ENCODE measurements around the gene SPRY2.
"Not testable (repeated sequence)": the region's sequence is repeated elsewhere in the genome, so short reads cannot be mapped to it uniquely, and the experiment has no call there.

The SPRY2 gene

DNA sequence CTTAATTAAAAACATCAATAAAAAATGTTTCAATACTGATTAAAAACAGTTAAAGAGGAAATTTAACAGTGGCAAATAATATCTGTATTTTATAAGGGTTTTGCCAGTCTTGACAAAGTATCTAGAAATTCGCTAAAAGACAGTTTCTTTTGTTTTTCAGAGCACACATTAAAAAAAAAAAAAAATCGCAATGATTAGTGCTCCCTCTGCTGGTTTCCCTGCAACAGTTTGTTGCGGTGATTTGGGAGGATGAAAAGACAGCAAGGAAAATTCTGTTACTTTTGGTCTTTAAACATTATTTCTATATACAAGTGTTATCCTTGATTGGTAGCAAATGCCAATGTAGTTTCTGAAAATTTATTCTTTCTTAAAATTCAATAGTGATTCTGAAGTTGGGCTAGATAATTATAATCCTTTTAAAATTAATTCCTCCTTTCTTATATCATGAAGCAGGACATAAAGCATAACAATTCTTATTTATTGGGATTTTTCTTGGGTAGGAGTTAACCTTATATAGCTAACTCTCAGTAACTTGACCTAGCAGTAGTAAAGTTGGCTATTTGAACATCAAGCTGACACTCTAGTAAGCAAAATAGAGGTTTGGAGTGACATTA is 23.1 kb upstream of the SPRY2 start:
- TF ChIP-seq, protein P1, sequence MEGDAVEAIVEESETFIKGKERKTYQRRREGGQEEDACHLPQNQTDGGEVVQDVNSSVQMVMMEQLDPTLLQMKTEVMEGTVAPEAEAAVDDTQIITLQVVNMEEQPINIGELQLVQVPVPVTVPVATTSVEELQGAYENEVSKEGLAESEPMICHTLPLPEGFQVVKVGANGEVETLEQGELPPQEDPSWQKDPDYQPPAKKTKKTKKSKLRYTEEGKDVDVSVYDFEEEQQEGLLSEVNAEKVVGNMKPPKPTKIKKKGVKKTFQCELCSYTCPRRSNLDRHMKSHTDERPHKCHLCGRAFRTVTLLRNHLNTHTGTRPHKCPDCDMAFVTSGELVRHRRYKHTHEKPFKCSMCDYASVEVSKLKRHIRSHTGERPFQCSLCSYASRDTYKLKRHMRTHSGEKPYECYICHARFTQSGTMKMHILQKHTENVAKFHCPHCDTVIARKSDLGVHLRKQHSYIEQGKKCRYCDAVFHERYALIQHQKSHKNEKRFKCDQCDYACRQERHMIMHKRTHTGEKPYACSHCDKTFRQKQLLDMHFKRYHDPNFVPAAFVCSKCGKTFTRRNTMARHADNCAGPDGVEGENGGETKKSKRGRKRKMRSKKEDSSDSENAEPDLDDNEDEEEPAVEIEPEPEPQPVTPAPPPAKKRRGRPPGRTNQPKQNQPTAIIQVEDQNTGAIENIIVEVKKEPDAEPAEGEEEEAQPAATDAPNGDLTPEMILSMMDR (IDR thresholded peaks at IDR 0.05; ENCODE audit: low read length, missing control alignments), result peak; percentile 85
- DNase-seq (ENCODE audit: low read depth), result peak; percentile 64
- H3K4me3 ChIP-seq (replicated peaks; ENCODE audit: low read depth, low read length), result no peak overlapping the region

DNA sequence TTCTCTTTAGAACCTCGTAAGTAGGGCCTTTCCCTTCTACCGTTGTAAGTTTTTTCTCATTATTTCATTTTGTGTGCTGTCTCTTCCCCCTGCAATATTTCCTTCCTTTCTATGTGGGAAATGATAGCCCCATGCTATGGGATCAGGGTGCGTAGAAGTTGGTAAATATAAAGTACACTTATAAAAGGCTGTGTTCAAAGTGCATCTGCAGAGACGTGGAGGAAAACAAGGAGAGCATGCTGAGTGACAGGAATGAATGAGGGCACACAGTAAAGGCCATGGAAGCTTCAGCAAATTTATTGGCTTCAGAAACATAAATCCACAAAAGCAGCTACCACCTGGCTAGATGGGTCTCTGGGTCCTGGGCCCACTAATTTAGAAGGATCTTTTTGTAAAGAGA is 21.6 kb upstream of the SPRY2 start:
- TF ChIP-seq, protein P1 (IDR thresholded peaks at IDR 0.05; ENCODE audit: low read length, missing control alignments), result no peak
- H3K4me3 ChIP-seq (replicated peaks; ENCODE audit: low read depth, low read length), result no peak overlapping the region
- DNase-seq (ENCODE audit: low read depth), result no peak

DNA sequence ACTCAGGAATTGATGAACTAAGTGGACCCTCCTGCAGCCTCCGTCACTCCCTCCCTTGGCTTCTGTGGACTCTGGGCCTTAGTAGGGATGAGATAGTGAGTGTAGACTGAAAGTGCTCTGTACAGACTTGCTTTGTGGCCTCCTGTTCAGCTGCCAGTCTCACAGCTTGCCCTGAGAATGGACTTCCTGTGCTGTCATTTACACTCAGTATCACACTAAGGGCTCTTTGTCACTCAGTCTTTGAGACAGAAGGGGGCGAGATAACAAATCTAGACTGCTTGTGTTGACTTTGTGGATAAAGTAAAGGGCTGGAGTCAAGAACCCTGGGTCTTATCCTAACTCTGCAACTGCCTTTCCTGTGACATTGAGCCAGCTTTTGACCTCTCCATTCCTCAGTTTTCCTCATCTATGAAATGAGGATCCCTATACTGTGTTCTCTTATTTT is 21.0 kb upstream of the SPRY2 start:
- DNase-seq (ENCODE audit: low read depth), result no peak
- TF ChIP-seq, protein P1 (IDR thresholded peaks at IDR 0.05; ENCODE audit: low read length, missing control alignments), result no peak
- no peak overlapping the region for H3K4me3 ChIP-seq (replicated peaks; ENCODE audit: low read depth, low read length)

- no peak overlapping the region for H3K4me3 ChIP-seq (replicated peaks; ENCODE audit: low read depth, low read length)
- TF ChIP-seq, protein P1 (IDR thresholded peaks at IDR 0.05; ENCODE audit: low read length, missing control alignments), result no peak
- DNase-seq (ENCODE audit: low read depth), result no peak
These were observed 20.4 kb upstream of the SPRY2 start for GRCh38 chr13:80361298-80361697.

GRCh38 chr13:80360453-80360800 is 19.5 kb upstream of the SPRY2 start:
- DNase-seq (ENCODE audit: low read depth), result no peak
- TF ChIP-seq, protein P1 (IDR thresholded peaks at IDR 0.05; ENCODE audit: low read length, missing control alignments), result no peak

GRCh38 chr13:80359778-80360452 is 19.0 kb upstream of the SPRY2 start:
- TF ChIP-seq, protein P1 (IDR thresholded peaks at IDR 0.05; ENCODE audit: low read length, missing control alignments), result no peak
- peak; percentile 82 for DNase-seq (ENCODE audit: low read depth)
- H3K4me3 ChIP-seq (replicated peaks; ENCODE audit: low read depth, low read length), result no peak overlapping the region

More at GRCh38 chr13:80360453-80360800, 19.5 kb upstream of the SPRY2 start:
- no peak overlapping the region for H3K4me3 ChIP-seq (replicated peaks; ENCODE audit: low read depth, low read length)

- H3K4me3 ChIP-seq (replicated peaks; ENCODE audit: low read depth, low read length), result no peak overlapping the region
- DNase-seq (ENCODE audit: low read depth), result no peak
- TF ChIP-seq, protein P1 (IDR thresholded peaks at IDR 0.05; ENCODE audit: low read length, missing control alignments), result no peak
These were observed 18.5 kb upstream of the SPRY2 start for GRCh38 chr13:80359414-80359777.

DNA sequence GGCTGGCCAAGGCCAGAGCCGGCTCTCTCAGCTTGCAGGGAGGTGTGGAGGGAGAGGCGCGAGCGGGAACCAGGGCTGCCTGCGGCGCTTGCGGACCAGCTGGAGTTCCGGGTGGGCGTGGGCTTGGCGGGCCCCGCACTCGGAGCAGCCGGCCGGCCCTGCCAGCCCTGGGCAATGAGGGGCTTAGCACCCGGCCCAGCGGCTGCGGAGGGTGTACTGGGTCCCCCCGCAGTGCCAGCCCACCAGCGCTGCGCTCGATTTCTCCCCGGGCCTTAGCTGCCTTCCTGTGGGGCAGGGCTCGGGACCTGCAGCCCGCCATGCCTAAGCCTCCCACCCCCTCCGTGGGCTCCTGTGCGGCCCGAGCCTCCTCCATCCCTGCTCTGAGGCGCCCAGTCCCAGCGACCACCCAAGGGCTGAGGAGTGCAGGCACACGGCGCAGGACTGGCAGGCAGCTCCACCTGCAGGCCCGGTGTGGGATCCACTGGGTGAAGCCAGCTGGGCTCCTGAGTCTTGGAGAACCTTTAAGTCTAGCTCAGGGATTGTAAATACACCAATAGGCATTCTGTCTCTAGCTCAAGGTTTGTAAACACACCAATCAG is 14.7 kb upstream of the SPRY2 start:
- H3K4me3 ChIP-seq (replicated peaks; ENCODE audit: low read depth, low read length); DNase-seq (ENCODE audit: low read depth): not testable (repeated sequence)

Data from fibroblast of pulmonary artery (primary cell).